Measurements from ENCODE around the gene STAB2.
"Not testable (repeated sequence)": the region's sequence is repeated elsewhere in the genome, so short reads cannot be mapped to it uniquely, and the experiment has no call there.

The STAB2 gene

DNA sequence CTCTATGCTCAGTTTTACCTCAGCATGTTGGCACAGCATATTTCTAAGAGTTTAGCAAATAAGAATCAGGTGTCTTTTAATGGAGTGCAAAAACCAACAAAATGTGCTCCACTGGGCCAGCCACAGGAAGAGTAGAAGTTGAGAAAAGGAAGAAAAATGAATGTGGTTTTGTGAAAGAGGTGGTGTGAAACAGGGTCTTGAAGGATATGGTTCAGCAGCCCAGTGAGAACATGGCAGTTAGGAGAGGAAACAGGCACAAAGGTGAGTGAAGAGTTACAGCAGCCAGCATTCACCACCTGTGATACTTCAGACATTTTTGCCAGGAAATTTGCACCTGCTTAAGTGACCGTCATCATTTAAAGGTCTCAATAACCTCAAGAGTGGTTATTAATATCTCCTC is 2.4 kb downstream of the STAB2 start:
- DNase-seq = no peak

DNA sequence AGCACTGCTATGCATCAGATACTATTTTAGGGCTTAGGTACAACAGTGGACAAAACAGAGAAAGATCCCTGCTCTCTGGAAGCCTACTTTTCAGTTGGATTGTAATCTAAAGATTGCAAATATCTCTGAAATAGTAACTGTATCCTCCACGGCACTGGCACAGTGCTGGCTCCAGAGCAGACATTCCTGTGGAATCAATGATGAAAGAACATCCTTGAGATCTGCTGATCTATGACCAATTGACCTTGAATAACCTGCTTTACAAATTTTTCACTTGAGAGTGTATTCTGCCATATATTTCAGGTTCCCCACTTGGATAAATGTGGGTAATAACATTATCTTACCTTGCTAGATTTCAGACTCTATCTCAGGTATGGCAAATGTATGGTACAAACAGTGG is 3.2 kb downstream of the STAB2 start:
- DNase-seq = no peak

DNA sequence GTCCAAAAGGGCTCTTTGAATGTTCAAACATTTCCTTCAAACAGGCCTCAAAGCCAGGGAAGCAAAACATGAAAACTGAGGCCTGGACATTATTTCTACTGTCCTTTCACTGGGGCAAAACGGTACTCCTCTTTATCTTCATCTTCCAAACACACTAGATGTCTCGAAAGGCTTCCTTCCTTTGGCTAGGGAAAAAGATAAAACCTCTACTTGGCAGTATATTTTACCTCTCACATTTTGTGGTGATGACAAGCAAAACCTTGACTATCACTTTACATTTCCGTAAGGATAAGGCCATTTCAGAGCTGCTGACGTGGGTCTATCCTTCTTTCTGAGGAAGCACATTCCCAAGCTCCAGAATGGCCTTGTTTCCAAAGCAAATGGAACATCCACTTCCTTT is 9.9 kb downstream of the STAB2 start:
- no peak for DNase-seq

DNA sequence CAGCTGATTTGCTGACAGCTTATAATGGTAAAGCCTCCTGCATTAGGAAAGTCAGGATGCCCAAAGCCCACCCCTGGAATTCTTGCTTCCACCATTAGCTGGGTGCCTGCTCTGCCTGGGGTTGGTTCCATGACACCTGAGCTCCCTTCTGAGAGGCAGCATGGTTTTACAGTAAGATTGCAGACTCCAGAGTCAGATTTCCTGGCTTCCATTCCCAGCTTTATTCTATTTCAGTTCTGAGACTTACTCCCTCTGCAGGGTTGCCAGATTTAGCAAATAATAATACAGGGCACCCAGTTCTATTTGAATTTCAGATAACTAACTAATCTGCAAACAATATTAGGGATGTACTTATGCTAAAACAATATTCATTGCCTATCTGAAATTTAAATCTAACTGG is 12.2 kb downstream of the STAB2 start:
- no peak for DNase-seq

DNA sequence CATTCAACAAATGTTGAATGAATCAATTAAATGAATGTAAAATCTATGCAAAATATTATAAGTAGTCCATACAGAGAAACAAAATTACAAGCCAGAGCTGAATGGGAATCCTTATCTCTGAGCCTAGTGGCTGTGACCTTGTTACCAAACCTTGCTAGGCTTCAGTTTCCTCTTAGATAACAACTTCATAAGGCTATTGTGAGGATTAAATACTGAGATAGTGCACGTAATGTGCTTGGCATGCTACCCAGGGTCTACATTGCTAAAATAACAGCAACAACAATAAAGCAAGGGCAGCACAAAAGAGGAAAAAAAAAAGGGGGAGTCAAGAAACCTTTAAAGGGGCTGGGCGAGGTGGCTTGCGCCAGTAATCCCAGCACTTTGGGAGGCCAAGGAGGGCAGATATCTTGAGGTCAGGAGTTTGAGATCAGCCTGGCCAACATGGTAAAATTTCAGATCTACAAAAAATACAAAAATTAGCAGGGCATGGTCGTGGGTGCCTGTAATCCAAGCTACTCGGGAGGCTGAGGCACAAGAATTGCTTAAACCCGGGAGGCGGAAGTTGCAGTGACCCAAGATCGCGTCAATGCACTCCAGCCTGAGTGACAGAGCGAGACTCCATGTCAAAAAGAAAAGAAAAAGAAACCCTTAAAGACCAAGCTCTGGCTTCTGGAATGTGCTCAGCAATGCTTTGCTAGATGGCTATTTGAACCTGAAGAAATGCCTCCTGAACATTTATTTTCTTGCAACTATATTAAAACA is 14.1 kb downstream of the STAB2 start:
- no peak for DNase-seq

DNA sequence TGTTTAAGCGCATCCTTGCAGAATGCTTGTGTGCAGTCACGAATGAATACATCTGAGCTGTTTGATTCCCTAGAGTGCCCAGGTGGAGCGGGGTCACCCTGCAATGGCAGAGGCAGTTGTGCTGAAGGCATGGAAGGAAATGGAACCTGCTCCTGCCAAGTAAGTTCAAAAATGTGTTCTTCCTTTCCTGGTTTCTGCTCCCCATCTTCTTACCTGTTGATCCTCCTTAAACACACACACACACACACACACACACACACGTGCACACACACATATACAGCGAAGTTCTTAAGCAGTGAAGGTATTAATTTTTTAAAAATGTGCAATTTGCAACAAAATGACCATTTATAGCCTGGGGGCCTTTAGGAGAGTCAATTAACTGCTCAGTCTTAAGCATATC is 33.3 kb downstream of the STAB2 start:
- DNase-seq = no peak

DNA sequence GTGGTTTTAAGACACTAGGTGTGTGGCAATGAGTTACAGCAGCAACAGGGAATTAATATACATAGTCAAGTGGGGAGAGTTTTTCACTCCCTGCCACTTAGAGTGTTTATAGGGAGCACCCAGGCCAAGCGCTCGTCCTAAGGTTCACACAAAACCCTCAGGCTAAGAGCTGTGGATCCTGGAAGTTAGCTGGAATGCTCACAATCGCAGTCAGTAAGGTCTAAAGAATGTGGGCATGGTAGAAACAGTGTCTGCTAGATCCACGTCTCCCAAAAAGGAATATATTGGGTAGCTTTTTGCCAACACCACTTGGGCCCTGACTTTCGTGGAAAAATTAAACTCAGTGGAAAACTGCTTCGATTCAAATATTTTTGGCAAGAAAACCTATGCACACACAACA is 36.6 kb downstream of the STAB2 start:
- no peak for DNase-seq

DNA sequence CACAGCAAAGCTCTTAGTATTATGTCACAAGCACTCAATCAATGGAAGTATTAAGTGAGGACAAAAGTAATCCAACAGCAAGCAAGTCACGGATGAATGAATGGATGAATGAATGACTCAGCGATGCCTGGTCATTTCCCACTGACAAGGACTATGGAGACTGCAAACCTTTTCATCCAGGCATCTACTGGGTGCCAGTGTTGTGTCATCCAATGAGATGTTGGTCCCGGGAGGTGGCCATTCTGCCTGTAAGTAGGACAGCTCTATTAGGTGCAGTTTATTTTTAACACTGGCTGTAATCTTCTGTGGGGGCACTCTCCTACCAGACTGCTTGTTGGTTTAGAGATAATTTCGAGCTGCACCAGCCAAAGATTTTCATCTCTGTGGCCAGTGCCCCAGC is 39.4 kb downstream of the STAB2 start:
- peak in 2 of 3 donors; percentile 2 to 5 for DNase-seq

DNA sequence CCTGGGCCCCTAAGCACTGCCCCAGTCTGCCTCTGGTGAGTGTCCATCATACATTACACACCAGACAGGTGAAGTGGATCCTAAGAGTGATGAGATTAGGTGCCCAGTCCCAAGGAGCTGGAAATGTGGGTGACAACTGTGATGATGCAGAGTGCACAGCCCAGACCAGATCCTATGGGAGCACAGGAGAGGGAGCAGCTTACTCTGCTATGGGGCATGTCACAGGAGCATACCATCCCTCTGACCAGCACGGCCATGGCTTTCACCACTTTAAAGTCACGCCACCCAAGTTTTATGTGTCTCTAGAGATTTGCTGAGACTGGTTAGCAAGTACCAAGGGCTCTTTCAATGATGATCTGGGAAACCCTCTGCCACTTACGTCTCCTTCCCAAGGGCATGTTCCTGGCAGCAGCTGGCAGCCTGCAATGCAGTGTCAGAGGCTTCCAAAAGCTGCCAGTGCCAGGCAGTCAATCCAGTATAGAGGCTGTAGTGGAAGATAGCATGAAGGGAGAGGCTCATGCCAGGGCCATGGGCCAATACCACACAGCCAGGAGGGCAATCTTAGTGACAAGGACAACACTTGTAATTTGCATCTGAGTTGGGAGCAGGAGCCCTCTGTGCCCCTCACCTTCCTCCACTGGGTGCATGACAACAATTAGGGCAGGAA is 40.2 kb downstream of the STAB2 start:
- no peak for DNase-seq

DNA sequence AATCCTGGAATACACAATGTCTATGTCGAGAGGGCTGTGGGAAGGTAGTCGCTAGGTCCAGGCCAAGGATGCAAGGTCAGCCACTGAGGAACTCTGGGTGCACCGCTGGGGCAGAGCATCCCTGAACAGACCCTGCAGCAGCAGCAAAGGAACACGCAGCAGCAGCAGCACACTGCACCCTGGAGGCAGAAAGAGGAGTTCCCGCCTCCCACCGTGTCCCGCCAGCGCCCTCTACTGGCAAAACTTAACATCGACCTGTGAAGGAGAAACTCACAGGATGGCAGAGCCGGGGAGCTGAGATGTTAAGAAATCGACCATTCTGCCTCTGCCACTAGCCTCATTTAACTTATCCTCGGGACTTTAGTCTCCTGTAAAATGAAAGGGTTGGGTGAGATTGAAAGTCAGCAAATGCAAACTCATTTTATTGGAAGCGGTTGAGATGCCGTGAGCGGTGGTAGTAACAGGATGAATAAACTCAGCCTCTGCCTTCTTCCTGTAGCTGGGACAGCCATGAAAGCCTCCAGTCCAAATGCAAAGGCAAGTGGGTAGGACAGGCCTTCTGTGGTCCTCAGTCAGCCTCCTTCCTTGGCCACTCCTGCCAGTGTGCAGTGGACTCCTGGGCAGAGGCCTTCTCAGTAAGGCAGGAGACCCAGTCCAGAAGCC is 45.6 kb downstream of the STAB2 start:
- peak; percentile 73 to 78 (median 78) for DNase-seq

DNA sequence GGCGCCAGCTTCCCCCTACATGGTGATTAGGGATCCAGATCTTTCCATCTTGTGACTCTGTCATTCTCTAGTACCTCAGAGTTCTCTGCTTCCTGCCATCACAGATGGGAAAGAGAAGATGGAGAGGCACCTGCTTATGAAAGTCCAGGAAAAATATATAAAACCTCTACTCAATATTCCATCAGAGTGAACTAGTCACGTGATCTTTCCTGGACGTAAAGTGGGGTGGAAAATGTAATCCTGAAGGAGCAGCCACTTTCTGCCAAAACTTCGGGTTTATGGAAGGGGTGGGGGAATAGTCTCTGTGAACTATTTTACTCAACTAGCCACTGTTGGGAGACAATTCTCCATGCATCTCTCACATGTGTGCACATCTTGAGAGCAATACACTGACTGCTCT is 47.7 kb downstream of the STAB2 start:
- no peak for DNase-seq

DNA sequence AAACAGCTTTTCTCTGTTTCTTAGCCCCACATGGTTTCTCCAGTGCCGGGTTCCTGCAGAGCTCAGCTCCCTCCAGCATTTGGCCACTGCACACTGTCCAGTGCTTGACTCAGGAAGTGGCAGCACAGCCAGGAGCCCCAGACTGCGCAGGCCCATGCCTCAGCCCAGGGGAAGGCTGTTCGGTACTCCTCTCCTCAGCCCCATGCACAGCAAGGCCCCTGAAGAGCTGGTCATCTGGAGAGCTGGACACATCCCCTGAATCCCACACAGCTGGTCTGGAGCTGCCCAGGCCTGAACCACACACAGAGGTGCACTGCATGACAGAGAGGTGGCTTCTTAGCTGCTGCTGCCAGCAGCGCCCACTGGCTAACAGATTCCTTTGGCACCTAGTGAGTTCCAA is 48.3 kb downstream of the STAB2 start:
- DNase-seq = no peak

DNA sequence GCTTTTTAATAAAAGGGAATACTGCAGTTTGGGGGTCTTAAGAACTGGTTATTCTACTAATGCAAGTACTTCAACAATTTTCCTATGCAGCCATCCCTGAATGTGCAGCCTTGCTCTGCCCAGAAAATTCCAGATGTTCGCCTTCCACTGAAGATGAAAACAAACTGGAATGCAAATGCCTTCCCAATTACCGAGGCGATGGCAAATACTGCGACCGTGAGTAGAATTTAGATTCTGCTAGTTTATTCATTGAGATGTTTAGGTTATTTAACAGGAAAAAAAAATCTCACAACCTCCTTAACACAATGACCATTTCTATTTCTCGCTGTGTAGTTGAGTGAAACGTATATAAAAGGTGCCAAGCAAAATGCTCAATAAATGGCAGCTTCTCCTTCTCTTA is 49.9 kb downstream of the STAB2 start:
- DNase-seq = no peak

DNA sequence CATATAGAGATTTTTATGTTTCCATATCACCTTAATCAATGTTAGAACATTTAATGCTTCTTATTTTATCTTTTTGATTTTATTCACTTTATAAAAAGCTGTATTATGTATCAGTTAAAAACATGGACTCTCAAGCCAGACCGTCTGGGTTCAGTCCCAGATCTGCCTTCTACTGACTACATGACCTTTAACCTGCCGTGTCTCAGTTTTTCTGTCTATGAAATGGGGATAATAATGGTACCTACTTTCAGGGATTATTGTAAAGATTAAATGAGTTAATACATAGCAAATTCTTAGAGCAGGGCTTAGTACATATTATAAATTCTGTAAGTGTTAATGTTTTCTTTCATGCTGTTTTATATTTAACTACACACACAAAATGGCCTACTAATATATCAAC is 50.4 kb downstream of the STAB2 start:
- DNase-seq = no peak

DNA sequence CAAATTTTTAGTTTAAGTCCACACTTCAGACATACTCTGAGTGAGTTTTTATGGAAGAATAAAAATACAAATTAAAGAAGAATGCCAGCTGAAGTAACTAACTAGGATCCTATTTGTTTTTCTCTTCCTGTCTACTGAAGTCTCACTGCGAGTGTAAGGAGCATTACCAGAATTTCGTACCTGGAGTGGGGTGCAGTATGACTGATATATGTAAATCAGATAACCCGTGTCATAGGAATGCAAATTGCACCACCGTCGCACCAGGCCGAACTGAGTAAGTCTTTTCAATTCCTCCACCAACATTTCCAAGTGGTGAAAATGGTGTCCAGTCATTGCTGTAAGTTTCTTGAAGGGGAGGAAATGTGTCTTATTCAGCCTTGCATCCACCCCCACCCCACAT is 52.9 kb downstream of the STAB2 start:
- no peak for DNase-seq

DNA sequence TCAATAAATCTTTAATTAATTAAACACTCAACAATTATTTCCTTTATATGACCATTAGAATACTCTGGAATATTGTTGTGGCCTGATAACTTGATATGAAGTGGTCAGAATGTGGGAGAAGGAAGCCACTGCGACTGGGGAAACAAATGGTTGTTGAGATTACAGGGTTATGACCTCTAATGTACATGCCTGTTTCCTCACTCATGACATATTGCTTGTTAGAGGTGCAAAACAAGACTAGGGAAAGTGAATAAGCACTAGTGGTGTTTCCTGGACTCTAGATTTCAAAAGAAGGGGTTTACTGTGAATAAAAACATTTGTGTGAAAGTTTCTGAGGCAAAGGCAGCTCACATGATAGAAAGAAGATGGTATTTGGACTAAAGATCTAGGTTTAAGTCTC is 53.3 kb downstream of the STAB2 start:
- DNase-seq = no peak

DNA sequence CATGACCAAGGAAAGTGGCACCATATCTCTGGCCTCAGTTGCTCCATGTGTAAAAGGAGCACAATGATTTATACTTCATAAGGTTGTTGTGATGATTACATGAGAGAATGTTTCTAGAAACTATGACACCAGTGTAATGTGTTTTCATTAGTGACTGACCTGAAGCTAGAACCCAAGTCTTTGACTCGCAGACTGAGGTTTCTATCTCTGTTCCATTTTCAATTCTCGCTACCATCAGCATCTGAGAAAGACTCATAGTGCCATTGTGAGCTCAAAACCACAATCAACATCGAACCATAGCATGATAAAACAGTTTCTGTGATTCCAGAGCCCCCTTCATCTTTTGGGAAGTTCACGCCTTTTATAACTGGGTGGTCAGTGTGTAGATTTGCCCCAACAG is 53.8 kb downstream of the STAB2 start:
- DNase-seq = no peak

DNA sequence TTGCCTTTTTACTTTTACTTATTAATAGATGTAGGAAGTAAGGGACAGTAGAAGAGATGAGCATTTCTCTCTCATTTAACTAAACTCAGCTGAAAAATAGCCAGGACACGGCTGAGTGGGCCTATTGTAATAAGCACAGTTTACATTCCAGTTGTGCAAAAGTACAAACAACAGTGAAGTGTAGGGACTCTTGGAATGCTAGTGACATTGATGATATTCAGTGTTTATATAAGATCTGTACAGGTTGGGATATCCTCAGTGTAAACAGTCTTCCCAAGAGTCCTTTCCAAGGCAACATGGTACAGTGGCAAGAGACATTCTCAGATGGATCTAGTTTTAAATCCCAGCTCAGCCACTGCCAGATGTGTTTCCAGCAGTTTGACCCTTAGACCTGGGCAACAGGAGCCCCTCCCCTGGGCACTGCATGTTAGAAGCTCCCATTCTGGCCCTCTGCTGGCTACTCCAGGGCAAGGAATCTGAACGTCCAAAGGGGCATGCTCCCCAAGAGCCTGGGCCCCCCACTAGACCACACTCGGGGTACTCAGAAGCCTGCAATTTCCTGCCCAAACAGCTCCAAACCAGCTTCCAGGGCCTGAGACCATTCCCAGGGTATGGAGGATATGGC is 55.3 kb downstream of the STAB2 start:
- DNase-seq = no peak

DNA sequence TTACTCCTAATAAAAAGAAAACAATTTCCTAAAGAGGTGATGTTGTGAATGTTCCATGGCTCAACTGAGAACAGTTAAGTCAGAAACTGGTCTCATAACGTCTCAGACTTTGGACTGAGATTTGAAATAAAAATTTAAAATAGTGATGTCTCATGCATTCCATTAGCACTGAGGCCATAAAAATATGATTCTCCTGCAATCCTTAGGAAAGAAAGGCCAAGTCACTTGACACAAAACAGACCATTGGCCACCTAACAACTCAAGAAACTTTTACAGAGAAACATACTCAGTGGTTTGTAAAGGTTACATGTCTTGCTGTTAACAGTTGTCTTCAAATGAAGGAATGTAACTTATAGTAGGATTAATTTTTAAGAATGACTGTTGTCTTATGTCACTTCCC is 58.1 kb downstream of the STAB2 start:
- no peak for DNase-seq

DNA sequence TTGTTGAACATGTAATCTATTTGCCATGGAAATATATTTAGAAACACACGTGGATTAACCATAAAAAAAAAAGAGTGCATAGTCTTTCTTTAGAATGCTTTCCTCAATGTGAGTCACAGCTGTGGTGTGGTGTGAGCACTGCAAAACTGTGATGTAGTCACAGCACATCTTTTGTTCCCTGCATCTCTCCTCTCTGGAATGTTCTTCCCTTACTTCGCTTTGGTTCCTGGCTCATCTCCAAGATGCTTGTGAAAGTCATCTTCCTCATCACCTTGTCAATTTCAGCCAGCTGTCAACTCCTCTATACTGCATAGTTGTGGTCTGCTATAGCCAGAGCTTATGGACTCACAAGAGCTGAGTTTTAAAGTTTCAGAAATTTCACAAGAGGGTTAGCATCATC is 60.2 kb downstream of the STAB2 start:
- peak in 1 of 3 donors; percentile 5 for DNase-seq

DNA sequence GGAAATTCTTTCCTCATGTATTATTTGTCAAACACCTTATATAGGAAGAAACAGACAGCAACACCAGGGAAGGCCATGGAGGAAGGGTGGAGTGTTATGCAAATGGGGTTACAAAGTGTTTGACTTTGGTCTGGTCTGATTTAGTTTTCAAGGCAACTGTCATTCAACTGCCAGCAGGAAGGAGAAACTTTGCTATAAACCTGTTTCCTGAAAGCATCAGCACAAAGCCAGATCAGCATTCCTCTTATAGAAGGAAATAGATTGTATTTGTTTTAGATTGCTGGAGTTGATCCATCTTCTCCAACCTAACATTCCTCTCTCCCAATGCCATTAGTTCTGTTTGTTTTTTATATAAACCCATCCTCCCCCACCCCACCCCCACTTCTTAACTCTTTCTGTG is 65.7 kb downstream of the STAB2 start:
- DNase-seq = no peak

DNA sequence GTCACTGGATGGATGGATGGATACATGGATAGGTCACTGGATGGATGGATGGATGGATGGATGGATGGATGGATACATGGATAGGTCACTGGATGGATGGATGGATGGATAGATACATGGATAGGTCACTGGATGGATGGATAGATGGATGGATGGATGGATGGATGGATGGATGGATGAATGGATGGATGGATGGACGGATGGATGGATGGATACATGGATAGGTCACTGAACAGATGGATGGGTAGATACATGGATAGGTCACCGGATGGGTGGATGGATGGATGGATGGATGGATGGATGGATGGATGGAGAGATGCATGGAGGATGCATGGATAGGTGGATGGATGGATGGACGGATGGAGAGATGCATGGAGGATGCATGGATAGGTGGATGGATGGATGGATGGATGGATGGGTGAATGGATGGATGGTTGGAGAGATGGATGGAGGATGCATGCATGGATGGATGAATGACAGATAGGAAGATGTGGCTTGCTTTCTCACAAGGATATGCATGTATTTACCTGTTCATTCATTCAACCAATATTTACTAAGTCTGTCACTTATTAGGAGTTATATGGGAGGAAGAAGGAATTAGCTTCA is 66.6 kb downstream of the STAB2 start:
- DNase-seq = not testable (repeated sequence)

DNA sequence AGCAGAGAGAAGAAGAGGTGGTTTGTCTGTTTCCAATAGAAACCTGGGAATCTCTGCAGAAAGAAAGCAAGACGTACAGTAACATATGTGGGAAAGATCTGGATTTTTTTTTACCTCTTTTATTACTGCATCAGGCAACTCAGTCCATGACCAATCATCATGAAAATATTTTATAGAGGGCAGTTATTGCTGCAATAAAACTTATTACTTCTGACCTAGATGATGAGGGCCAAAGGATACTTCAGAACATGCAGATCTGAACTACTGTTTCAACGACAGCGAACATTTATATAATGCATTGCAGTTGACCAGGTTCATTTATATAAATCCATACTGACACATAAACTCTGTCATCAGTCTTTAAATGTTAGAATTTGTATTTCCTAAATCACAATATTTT is 67.7 kb downstream of the STAB2 start:
- no peak for DNase-seq

All from suppressor macrophage treated with lipopolysaccharide for 1 hour (primary cell).